ENCODE results near the gene MORN4. TPM values are rescaled to one million over a fixed set of nuclear protein-coding genes. Genes with fewer than 3 reads are reported as not detected.

The MORN4 gene
- total and polyA plus RNA-seq, 9 of the 15 experiments (the other 6 are each of a cell fraction or from before 2014, with no cell fraction given) = 8.3 to 23.9 (median 11.7) TPM

DNA sequence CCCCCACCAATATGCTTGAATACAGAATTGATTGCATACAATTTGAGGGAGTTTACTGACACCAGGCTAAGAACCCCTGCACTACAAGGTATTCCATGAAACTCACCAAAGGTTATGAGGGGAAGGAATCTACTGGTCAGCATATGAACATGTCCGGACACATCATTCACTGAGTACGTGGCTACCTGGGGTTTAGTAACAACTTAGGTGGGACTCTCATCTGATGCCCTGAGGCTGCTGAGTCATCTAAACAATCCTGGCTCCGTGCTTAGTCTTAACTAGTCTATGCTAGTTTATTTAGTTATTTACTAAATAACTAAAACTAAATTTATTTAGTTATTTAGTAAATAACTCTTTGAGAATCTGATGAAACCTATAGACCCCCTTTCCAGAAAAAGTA, 18.5 kb upstream of the MORN4 start (continued):
- TF ChIP-seq MAFG (tag; conservative IDR thresholded peaks at IDR 0.05) (peak; percentile 51), ERF (CRISPR knock-in tag; IDR thresholded peaks at IDR 0.05) (no peak), DPF2 (IDR thresholded peaks at IDR 0.05) (no peak), NR0B1 (IDR thresholded peaks at IDR 0.05; ENCODE audit: partially characterized antibody) (no peak), TCF7 (IDR thresholded peaks at IDR 0.05; ENCODE audit: borderline replicate concordance) (no peak), NFE2 (IDR thresholded peaks at IDR 0.05; ENCODE audit: low read depth) (peak; percentile 60), C11orf30 (IDR thresholded peaks at IDR 0.05; ENCODE audit: low read depth) (peak; percentile 53; the same call in 1 of the 2 replicates)

GRCh38 chr10:97650726-97651125, 17.4 kb upstream of the MORN4 start:
- Histone ChIP-seq H3K27me3 (ENCODE audit: control insufficient read depth in 2 of 2, insufficient read depth in 2 of 2, low read length in 2 of 2) (no peaks in the 10 kb centered on the region), H3K36me3 (ENCODE audit: control insufficient read depth, insufficient read depth, low read length) (peaks cover 59% of the 10 kb centered on the region), H3K4me1 (replicated peaks in 1 of 2; ENCODE audit: control insufficient read depth in 2 of 2, insufficient read depth in 2 of 2, low read length in 2 of 2) (peaks cover 15 to 64% of the 10 kb centered on the region in 2 experiments), H3K79me2 (ENCODE audit: control insufficient read depth, insufficient read depth, low read length) (peaks cover 59% of the 10 kb centered on the region), H3K27ac (ENCODE audit: extremely low read depth, low read depth, low read length) (peak overlapping the region; percentile 59; the same call in 1 of the 3 replicates), H3K9me1 (ENCODE audit: control insufficient read depth, insufficient read depth, low read length) (no peaks in the 10 kb centered on the region), H2AFZ (ENCODE audit: low read depth, low read length) (no peak overlapping the region), H4K20me1 (replicated peaks; ENCODE audit: control insufficient read depth, insufficient read depth, low read length) (no peaks in the 10 kb centered on the region), H3K9me3 (replicated peaks; ENCODE audit: control insufficient read depth, insufficient read depth, low read depth, low read length) (no peaks in the 10 kb centered on the region), H3K4me2 (ENCODE audit: insufficient read depth, low read length) (no peak overlapping the region), H3K4me3 (no peak overlapping the region), H3K9ac (ENCODE audit: insufficient read depth in 1 of 2, low read depth in 2 of 2, low read length in 2 of 2) (peak overlapping the region in 1 of 2 experiments; percentile 20; a peak in 1 of 4 replicates)
- DNase-seq (ENCODE audit: extremely low read depth in 1 of 4, low spot score in 3 of 4) = no peak
- ChIA-PET CTCF (ENCODE audit: low intra/inter-chr PET ratio) (no interaction called here), POLR2A (interaction anchor here (0.6 kb wide), 1 partner anchor 515 kb away, joined by 3 read pairs; no protein-coding TSS in a partner anchor)
- TF ChIP-seq ZNF354B (CRISPR knock-in tag; IDR thresholded peaks at IDR 0.05) (no peak), PTBP1 (IDR thresholded peaks at IDR 0.05; ENCODE audit: low read depth, low read length) (no peak), ZKSCAN1 (IDR thresholded peaks at IDR 0.05; ENCODE audit: low read depth, low read length) (no peak), ZBTB17 (CRISPR knock-in tag; IDR thresholded peaks at IDR 0.05) (no peak), ZNF239 (CRISPR knock-in tag; IDR thresholded peaks at IDR 0.05) (no peak), HDAC3 (IDR thresholded peaks at IDR 0.05; ENCODE audit: borderline replicate concordance, partially characterized antibody) (no peak)
- TF ChIP-seq, protein P1, sequence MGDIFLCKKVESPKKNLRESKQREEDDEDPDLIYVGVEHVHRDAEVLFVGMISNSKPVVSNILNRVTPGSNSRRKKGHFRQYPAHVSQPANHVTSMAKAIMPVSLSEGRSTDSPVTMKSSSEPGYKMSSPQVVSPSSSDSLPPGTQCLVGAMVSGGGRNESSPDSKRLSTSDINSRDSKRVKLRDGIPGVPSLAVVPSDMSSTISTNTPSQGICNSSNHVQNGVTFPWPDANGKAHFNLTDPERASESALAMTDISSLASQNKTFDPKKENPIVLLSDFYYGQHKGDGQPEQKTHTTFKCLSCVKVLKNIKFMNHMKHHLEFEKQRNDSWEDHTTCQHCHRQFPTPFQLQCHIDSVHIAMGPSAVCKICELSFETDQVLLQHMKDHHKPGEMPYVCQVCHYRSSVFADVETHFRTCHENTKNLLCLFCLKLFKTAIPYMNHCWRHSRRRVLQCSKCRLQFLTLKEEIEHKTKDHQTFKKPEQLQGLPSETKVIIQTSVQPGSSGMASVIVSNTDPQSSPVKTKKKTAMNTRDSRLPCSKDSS (IDR thresholded peaks at IDR 0.05; ENCODE audit: low read depth, partially characterized antibody) = no peak
- TF ChIP-seq, protein P2, sequence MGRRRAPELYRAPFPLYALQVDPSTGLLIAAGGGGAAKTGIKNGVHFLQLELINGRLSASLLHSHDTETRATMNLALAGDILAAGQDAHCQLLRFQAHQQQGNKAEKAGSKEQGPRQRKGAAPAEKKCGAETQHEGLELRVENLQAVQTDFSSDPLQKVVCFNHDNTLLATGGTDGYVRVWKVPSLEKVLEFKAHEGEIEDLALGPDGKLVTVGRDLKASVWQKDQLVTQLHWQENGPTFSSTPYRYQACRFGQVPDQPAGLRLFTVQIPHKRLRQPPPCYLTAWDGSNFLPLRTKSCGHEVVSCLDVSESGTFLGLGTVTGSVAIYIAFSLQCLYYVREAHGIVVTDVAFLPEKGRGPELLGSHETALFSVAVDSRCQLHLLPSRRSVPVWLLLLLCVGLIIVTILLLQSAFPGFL (CRISPR knock-in tag; IDR thresholded peaks at IDR 0.05) = no peak
- in situ Hi-C loops (cut with MboI) = no loop called here
- intact Hi-C loops (cut with micrococcal nuclease) = no loop called here
- BruUV-seq (replicated peaks) = no TSS peak
- WGBS (ENCODE audit: insufficient coverage, low coverage, missing lambda C conversion rate) = 40% methylated on average over 3 of the region's 3 CpGs
- no peak for ATAC-seq
- FAIRE-seq = no peak
